Gastrocnemius medialis (tissue), 4 donors: ENCODE results near the gene HLA-C.

ENCODE experiments used
- POLR2A ChIP-seq, 2 donors: fragments of 450-650 bp; IDR thresholded peaks; one replicate each; pipeline ENCODE4 v1.6.1; 2017; ENCODE audit warnings: antibody characterized with exemption in 2 of 2, mild to moderate bottlenecking in 2 of 2, moderate library complexity in 2 of 2
- TF ChIP-seq, protein P1 (sequence below), 5 experiments: fragments of 450-650 bp in 3 of 5; fragments of 200-600 bp in 2 of 5; sonication (generic) in 2 of 5; IDR thresholded peaks in 4 of 5; conservative IDR thresholded peaks in 1 of 5; 1 replicate in 4 of 5; 2 replicates in 1 of 5; pipeline ENCODE4 v1.5.1; 2016 to 2019; ENCODE audit warnings: antibody characterized with exemption in 5 of 5, mild to moderate bottlenecking in 3 of 5, moderate library complexity in 3 of 5

GRCh38 chr6:31249184-31249583 is 22.7 kb downstream of the HLA-C start:
- TF ChIP-seq, protein P1, sequence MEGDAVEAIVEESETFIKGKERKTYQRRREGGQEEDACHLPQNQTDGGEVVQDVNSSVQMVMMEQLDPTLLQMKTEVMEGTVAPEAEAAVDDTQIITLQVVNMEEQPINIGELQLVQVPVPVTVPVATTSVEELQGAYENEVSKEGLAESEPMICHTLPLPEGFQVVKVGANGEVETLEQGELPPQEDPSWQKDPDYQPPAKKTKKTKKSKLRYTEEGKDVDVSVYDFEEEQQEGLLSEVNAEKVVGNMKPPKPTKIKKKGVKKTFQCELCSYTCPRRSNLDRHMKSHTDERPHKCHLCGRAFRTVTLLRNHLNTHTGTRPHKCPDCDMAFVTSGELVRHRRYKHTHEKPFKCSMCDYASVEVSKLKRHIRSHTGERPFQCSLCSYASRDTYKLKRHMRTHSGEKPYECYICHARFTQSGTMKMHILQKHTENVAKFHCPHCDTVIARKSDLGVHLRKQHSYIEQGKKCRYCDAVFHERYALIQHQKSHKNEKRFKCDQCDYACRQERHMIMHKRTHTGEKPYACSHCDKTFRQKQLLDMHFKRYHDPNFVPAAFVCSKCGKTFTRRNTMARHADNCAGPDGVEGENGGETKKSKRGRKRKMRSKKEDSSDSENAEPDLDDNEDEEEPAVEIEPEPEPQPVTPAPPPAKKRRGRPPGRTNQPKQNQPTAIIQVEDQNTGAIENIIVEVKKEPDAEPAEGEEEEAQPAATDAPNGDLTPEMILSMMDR (IDR thresholded peaks at IDR 0.05 in 4 of 5, conservative IDR thresholded peaks at IDR 0.05 in 1 of 5): no peak
- TF ChIP-seq POLR2A (IDR thresholded peaks at IDR 0.05): no peak
